Pancreas (tissue), 10 donors: ENCODE results near the gene CDADC1. TPM values are rescaled to one million over a fixed set of nuclear protein-coding genes. Genes with fewer than 3 reads are reported as not detected.

Source experiments
- ATAC-seq, 4 donors: fragments of 200-7000 bp; cut with Tn5 transposase; one replicate each; pipeline versions ENCODE4 v1.8.0 to v1.9.1; 2020; ENCODE audit warnings: mild to moderate bottlenecking in 4 of 4, moderate library complexity in 4 of 4
- DNase-seq, 6 donors: peaks; one replicate each; pipeline ENCODE4 v3.0.0-alpha.2; 2020
- FAIRE-seq: peaks from 2 replicates; lab custom pipeline; 2012; peaks lifted over from hg19 to GRCh38; lab: Jason Lieb, UNC
- H3K27ac ChIP-seq, 4 donors: fragments of 200-600 bp; sonication (generic); 1 replicate in 3 of 4; 2 replicates in 1 of 4; pipeline versions ENCODE4 v1.5.0 to v1.8.0; 2020
- H3K27me3 ChIP-seq, 4 donors: fragments of 200-600 bp; one replicate each; pipeline ENCODE4 v1.8.0; 2021
- H3K36me3 ChIP-seq, 3 donors: fragments of 200-600 bp; sonication (generic) in 1 of 3; one replicate each; pipeline versions ENCODE4 v1.5.0 to v1.8.0; 2020 to 2021
- H3K4me1 ChIP-seq, 3 donors: fragments of 200-600 bp; one replicate each; pipeline ENCODE4 v1.8.0; 2021
- H3K4me3 ChIP-seq, 4 donors: fragments of 200-600 bp; sonication (generic) in 2 of 4; one replicate each; pipeline versions ENCODE4 v1.5.0 to v1.8.0; 2020 to 2021
- H3K9me3 ChIP-seq, 4 donors: fragments of 200-600 bp; one replicate each; pipeline ENCODE4 v1.8.0; 2021
- CTCF ChIP-seq, 4 donors: fragments of 200-600 bp; sonication (generic) in 3 of 4; IDR thresholded peaks; one replicate each; pipeline versions ENCODE4 v1.5.0 to v1.8.0; 2021; ENCODE audit warnings: antibody characterized with exemption in 4 of 4
- WGBS, 2 donors: extraction: QIAGEN DNeasy Blood & Tissue Kit; methylation state at CpG; one replicate each; pipeline ENCODE4 v1.1.7; 2013; 5-methylcytosine and 5-hydroxymethylcytosine counted together
- intact Hi-C, 3 donors: fragments of 100-400 bp; cut with DNase I; formaldehyde crosslinking; loops; one replicate each; pipeline versions ENCODE4 v1.11.1 to v1.14.2; 2022
- polyA plus RNA-seq, 2 donors: library from polyadenylated mRNA; stranded (reverse); fragments of 200-250 nt; gene quantifications; one replicate each; pipeline ENCODE4 v1.2.3, GENCODE V29; 2013
- total RNA-seq, 6 donors: library from RNA; stranded (reverse); fragmentation: NEBNext Ultra II Directional in 4 of 6; extraction: Animal tissue kit (Norgen Biotek cat#: 25700) in 4 of 6; gene quantifications; one replicate each; pipeline versions ENCODE4 v1.2.1 to v1.2.4, GENCODE V29; 2021 to 2023
- donor health status: healthy with polysubstance abuse.
- donor health status: DM: no; HTN: no; CAD: no; lungs with moderate emphysema.
- donor health status: DM: no; HTN: no; CAD: no.
- donor health status: control.
- donor health status: control.
- donor health status: Bipolar disorder and iron deficiency.
- donor health status: DM: yes; HTN: yes; CAD: no.
- donor health status: DM: no; HTN: no; CAD: no.
- donor health status: DM: no; HTN: no; CAD: no.
- donor health status: DM: yes; HTN: yes; CAD: no.

CDADC1 gene
- total and polyA plus RNA-seq, 8 donors: 2.5 to 4.4 (median 3.5) TPM

- intact Hi-C loops: no loop called here
- H3K4me1 ChIP-seq: no peaks in the 10 kb centered on the region
- H3K27ac ChIP-seq: no peak overlapping the region
- no peak overlapping the region for H3K4me3 ChIP-seq
- peak in 3 of 4 donors; percentile 39 to 63 (median 45) for ATAC-seq
- TF ChIP-seq CTCF (IDR thresholded peaks at IDR 0.05): no peak
- 50 to 63% methylated on average over 2 of the region's 2 CpGs for WGBS, 2 donors
- no peak for DNase-seq
- no peaks in the 10 kb centered on the region for H3K9me3 ChIP-seq
- no peaks in the 10 kb centered on the region for H3K27me3 ChIP-seq
- no peak for FAIRE-seq
- H3K36me3 ChIP-seq: peaks cover 0 to 6% (median 0%) of the 10 kb centered on the region in 3 donors
Measured at GRCh38 chr13:49272296-49272695, 24.6 kb downstream of the CDADC1 start.

GRCh38 chr13:49278211-49278610, 30.5 kb downstream of the CDADC1 start:
- H3K4me3 ChIP-seq: no peak overlapping the region
- H3K27me3 ChIP-seq: no peaks in the 10 kb centered on the region
- no peak for TF ChIP-seq CTCF (IDR thresholded peaks at IDR 0.05)
- no peaks in the 10 kb centered on the region for H3K9me3 ChIP-seq
- H3K36me3 ChIP-seq: no peaks in the 10 kb centered on the region
- no peak for ATAC-seq
- WGBS, 2 donors: 92 to 96% methylated on average over 2 of the region's 2 CpGs
- no peak for FAIRE-seq
- intact Hi-C loops: no loop called here
- H3K4me1 ChIP-seq: no peaks in the 10 kb centered on the region
- DNase-seq: no peak
- no peak overlapping the region for H3K27ac ChIP-seq

- H3K4me1 ChIP-seq: no peaks in the 10 kb centered on the region
- DNase-seq (no peak), FAIRE-seq (no peak), ATAC-seq (no peak)
- no peak overlapping the region for H3K27ac ChIP-seq
- H3K36me3 ChIP-seq: no peaks in the 10 kb centered on the region
- intact Hi-C loops: no loop called here
- no peak overlapping the region for H3K4me3 ChIP-seq
- H3K27me3 ChIP-seq: no peaks in the 10 kb centered on the region
- no peaks in the 10 kb centered on the region for H3K9me3 ChIP-seq
- no peak for TF ChIP-seq CTCF (IDR thresholded peaks at IDR 0.05)
- WGBS, 2 donors: 74 to 78% methylated on average over 5 of the region's 5 CpGs
Measured at GRCh38 chr13:49279112-49279511, 31.4 kb downstream of the CDADC1 start.

GRCh38 chr13:49279885-49280284, 32.2 kb downstream of the CDADC1 start:
- no peak for TF ChIP-seq CTCF (IDR thresholded peaks at IDR 0.05)
- intact Hi-C loops: no loop called here

GRCh38 chr13:49287995-49288394, 40.3 kb downstream of the CDADC1 start:
- no peak for FAIRE-seq
- intact Hi-C loops: no loop called here
- Histone ChIP-seq H3K27me3 (no peaks in the 10 kb centered on the region), H3K27ac (no peak overlapping the region), H3K9me3 (no peaks in the 10 kb centered on the region), H3K4me1 (no peaks in the 10 kb centered on the region), H3K4me3 (no peak overlapping the region), H3K36me3 (no peaks in the 10 kb centered on the region)
- 80 to 88% methylated on average over 1 of the region's 1 CpG for WGBS, 2 donors
- no peak for TF ChIP-seq CTCF (IDR thresholded peaks at IDR 0.05)
- no peak for ATAC-seq
- DNase-seq: no peak

More at GRCh38 chr13:49279885-49280284, 32.2 kb downstream of the CDADC1 start:
- no peak overlapping the region for H3K4me3 ChIP-seq
- H3K9me3 ChIP-seq: no peaks in the 10 kb centered on the region
- DNase-seq: no peak
- no peaks in the 10 kb centered on the region for H3K36me3 ChIP-seq
- no peak overlapping the region for H3K27ac ChIP-seq
- no peaks in the 10 kb centered on the region for H3K4me1 ChIP-seq
- FAIRE-seq: no peak
- ATAC-seq: no peak
- H3K27me3 ChIP-seq: no peaks in the 10 kb centered on the region
